Forelimb muscle (tissue), 1 donor: ENCODE results near the gene CER1. TPM values are rescaled to one million over a fixed set of nuclear protein-coding genes. Genes with fewer than 3 reads are reported as not detected.
"Not testable (repeated sequence)": the region's sequence is repeated elsewhere in the genome, so short reads cannot be mapped to it uniquely, and the experiment has no call there.

Experiments used
- DNase-seq: peaks from one replicate; pipeline ENCODE4 v3.0.0-alpha.2; 2013; ENCODE audit warnings: low read depth
- polyA plus RNA-seq: library from polyadenylated mRNA; unstranded; fragments of 120-200 nt; gene quantifications from one replicate; pipeline ENCODE4 v1.2.1, GENCODE V29; 2013; ENCODE audit not compliant: insufficient read length

CER1 gene
- polyA plus RNA-seq, 1 donor, result 0.46 TPM

- DNase-seq, result no peak
Observed at GRCh38 chr9:14715102-14715501, 7.4 kb downstream of the CER1 start.

DNA sequence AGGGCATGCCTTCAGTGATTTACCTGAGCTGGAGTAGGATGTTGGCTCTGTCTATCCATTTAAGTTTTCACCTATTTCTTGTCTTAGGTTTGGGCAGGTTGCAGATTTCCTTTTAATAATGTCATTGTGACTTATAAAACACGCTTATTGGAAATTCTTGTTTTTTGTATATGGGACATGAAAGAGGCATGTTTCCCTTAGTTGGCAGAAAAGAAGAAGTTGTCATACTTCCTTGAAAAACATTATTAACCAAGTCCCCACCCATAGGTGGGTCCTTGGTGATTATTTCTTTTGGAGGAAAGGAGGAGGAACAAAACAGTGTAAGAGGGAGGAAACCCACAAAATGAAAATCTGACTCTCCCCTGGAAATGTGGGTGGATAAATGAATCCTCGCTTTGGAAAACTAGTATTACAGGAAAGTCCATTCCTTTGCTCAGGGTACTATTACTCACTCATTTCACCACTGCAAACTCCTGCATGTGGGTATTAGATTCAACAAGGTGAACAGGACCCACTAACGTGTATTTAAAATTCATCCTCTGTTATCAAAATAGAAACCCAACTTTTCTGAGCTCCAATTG lies 9.3 kb downstream of the CER1 start:
- no peak for DNase-seq

- no peak for DNase-seq
Observed at GRCh38 chr9:14710804-14711203, 11.7 kb downstream of the CER1 start.

GRCh38 chr9:14706530-14707140 lies 15.9 kb downstream of the CER1 start:
- DNase-seq, result no peak

- no peak for DNase-seq
Observed at GRCh38 chr9:14705079-14705478, 17.5 kb downstream of the CER1 start.

DNA sequence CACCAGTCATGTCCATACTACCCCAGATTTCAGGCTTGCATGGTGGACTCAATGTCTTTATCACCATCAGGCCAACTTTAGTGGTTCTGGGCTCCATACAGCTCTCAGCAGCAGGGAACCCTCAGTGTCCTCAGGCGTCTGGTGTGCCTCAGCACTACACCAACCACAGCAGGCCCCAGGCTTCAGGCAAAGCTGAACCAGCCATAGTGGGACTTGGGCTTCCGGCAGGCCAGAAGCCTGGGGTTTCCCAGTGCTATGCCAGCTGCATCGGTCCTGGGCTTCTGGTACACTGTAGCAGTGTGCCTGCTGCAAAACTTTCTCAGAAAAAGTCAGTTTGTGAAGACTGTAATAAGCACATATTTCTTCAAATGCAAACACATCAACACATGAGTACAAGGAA lies 18.3 kb downstream of the CER1 start:
- no peak for DNase-seq

DNA sequence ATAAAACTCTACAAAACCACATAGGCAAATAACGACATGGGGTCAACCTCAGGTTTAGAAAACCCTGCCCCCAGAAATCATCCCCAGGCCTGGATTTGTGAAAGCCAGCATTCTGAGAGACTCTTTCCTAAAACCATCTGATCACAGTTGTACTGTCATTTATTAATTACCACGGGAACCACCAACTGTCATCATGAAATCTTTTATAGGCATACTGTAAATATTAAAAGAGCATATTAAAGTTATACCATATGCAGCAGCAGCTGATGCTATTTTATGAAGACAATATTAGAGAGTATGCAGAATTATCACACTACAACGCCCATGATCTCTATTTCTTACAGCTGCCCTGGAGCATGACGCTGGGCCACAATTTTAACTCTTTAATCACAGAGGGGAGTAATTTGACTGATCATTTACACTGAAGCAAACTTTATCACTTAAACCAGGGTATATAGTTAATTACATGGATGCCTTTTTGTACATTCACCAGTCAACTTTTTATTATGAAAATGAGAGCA lies 20.3 kb downstream of the CER1 start:
- no peak for DNase-seq

- DNase-seq, result no peak
Observed at GRCh38 chr9:14693251-14693861, 29.2 kb downstream of the CER1 start, which contains the start of gene ZDHHC21. Gene ZDHHC21, minus strand, starts transcription at chr9:14693432. Its CDS starts 19,092 bp downstream, at chr9:14674340.

DNA sequence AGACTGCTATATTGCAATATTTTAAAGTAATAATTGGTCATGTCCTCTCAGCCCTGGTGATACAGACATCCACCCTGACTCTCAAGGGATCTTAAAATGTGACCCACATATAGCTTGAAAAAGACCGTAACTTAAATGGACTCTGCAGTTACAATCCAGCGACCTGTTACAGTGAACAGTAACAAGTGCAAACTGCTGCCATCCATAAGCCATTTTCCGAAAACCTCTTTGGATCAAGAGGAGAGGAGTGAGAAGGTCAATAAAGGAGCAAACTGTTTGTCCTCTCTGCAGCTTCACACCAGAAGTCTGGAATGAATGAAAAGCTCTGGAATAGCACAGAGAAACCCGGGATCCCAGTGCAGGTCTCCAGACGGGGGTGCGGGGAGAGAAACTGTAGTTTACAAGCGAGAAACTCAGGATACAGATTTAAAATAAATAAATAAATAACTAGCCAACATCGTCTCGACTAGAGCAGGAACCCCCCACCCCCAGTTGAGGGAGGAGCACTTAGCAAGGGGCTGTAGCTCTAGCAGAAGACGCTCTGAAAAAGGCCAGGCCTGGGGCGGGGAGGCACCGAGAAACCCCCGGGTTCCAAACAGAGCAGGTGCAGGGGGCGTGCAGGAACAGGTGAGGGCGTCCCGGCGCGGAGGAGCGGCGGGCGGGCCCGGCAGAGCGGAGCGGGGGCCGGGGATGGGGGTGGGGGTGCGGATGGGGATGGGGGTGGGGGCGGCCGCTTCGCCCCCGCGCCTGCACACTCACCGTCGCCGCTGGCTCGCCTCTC lies 29.9 kb downstream of the CER1 start:
- no peak for DNase-seq

DNA sequence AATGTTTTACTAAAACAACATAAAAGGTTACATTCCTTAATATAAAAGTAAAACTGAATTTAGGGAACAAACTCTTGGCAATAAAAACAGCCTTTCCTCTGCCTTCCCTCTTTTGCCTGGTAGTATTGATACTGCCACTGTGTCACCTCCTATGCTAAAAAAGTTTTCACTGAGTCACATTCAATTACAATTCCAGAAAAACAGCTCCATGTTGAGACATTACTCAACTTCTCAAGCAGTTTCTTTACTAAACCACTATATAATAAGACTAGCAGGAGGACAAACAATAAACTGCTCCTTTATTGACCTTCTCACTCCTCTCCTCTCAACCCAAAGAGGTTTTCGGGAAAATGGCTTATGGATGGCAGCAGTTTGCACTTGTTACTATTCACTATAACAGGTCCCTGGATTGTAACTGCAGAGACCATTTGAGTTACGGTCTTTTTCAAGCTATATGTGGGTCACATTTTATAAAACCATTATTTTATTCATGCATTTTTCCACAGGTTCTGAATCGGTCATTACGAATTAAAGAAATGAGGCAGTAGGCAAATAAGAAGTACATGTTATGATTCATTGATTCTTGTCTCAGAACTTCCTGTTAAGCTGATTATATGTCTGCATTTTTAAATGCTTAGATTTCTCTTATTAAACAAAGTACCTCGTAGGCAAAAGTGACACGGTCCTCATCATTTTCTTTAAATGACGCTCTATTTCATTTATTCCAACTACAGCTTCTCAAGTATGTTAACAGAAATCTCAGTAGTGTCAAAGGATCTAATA lies 31.4 kb downstream of the CER1 start:
- DNase-seq, result no peak

- no peak for DNase-seq
Observed at GRCh38 chr9:14687042-14687719, 35.4 kb downstream of the CER1 start.

DNA sequence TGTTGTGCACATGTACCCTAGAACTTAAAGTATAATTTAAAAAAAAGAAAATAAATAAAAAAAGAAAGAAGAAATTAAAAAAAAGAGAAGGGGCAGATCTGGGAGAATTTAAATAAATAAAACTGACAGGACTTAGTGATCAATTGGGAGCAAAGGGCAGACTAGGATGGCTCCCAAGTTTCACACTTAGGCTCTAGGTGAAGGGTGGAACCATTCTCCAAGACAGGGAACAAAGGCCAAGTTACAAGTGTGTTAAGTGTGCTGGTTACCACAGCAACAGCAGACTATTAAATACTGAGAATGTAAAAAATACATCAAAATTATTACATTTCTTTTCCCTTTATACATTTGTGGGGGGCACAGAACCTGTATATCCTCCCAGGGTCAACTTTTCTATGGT lies 36.4 kb downstream of the CER1 start:
- no peak for DNase-seq

DNA sequence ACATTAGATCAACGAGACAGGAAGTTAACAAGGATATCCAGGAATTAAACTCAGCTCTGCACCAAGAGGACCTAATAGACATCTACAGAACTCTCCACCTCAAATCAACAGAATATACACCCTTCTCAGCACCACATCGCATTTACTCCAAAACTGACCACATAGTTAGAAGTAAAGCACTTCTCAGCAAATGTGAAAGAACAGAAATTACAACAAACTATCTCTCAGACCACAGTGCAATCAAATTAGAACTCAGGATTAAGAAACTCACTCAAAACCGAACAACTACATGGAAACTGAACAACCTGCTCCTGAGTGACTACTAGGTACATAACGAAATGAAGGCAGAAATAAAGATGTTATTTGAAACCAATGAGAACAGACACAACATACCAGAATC lies 39.9 kb downstream of the CER1 start:
- not testable (repeated sequence) for DNase-seq

DNA sequence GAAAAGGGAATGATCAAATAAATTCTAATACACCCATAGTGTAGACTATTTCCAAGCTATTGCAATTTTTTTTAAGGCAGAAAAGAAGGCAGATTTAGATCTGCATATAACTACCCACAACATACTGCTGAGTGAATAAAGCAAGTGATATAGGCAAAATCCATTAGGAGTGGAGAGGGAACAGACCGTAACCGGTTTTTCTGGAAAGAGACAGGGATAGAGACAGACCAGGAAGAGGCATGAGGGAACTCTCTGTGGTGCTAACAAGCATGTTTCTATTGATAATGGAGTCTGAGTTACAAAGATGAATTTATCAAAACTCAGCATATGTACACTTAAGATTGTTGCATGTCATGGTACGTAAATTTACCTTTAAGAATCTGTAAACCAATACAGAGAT lies 43.8 kb downstream of the CER1 start:
- DNase-seq, result no peak

GRCh38 chr9:14677872-14678271 lies 44.7 kb downstream of the CER1 start:
- no peak for DNase-seq

GRCh38 chr9:14677396-14677795 lies 45.1 kb downstream of the CER1 start:
- no peak for DNase-seq

GRCh38 chr9:14674630-14675029 lies 47.9 kb downstream of the CER1 start:
- DNase-seq, result no peak

DNA sequence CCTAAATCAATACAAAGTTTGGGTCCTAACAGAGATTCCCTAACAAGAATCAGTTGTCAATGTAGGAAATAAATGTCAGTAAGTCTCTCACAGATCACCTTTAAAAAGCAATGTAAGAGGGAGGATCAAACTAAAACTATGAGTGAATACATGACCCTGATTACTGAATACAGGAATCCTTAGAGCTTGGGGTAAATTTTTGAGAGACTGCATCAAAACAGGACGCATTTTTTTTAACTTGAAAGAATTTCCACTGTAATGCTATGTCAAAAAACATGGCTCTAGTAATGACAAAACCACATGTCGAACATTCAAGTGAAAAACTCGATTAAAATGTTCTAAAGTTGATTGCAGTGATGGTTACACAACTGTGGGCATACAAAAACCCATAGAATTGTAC lies 51.2 kb downstream of the CER1 start:
- no peak for DNase-seq

GRCh38 chr9:14670718-14671117 lies 51.8 kb downstream of the CER1 start:
- DNase-seq, result no peak
